ENCODE results near the gene ZNF407. TPM values are rescaled to one million over a fixed set of nuclear protein-coding genes. Genes with fewer than 3 reads are reported as not detected.

The ZNF407 gene
- total RNA-seq, 1 donor from 2014 or later: 7.0 TPM

DNA sequence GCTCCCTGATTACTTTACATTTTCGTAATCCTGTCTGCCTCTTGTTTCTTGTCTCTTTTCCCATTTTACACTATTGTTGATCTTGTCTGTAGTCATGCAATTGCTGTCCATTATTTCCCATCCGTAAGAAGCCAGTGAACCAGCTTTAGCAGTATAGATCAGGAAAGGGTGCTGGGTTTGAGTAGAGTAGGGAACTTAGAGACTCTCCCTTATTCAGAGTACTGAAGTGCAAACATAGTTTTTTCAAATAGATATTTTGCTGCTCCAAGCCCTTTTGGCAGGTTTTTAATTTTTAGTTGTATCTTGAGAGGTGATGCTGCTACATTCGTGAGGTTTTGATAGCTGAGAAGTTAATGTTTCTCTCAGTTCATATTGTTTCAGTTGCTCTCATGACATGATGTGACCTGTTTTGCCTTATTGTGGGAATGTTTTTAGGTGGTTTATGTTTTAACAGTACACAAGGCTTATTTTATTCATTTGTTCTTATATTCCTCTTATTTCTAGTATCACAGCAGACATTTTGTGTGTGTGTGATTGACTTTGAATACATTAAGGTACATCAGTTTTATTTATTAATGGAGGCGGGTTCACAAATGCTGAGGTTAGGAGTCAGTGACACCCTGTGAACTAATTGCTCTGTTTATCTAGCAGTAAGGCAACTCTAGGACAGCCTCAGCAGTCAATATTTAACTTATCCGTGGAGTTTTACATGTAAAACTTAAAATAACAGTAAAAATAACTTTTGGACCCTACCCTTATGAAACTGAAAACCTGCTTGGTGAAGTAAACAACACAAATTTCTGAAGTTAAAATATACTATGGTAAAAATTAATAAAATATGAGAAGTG lies 118.4 kb downstream of the ZNF407 start:
- no peak for DNase-seq (ENCODE audit: low read depth)

DNA sequence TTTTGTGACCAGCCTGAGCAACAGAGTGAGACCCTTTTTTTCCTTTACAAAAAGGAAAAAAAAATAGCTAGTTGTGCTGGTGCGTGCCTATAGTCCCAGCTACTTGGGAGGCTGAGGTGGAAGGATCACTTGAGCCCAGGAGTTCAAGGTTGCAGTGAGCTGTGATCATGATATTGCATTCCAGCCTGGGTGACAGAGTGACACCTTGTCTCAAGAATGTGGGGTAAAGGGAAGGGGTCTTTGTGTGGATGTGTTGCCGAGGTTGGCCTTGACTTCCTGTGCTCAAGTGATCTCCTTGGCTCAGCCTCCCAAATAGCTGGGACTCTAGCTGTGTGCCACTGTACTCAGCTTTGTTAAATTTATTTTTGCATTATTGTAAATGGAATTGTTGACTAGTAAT lies 120.6 kb downstream of the ZNF407 start:
- no peak for DNase-seq (ENCODE audit: low read depth)

DNA sequence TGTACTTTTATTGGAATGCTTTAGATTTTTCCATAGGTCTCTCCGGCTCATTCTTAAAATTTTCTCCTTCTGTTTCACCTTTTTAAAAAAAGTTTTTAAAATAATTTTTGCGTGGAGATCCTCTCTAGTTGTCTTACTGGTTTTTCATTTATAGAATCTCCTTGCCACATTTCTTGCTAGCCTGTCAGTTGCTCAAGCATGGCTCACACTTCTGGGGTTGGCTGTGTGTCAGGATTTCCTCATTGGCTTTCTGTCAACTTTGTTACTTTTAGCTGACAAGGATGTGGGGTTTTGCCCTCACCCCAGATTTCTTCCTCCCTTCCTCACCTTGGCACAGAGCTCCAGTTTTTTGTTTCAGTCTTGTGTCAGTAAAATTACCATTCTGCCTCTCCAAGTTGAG lies 124.6 kb downstream of the ZNF407 start:
- peak; percentile 22 for DNase-seq (ENCODE audit: low read depth)

DNA sequence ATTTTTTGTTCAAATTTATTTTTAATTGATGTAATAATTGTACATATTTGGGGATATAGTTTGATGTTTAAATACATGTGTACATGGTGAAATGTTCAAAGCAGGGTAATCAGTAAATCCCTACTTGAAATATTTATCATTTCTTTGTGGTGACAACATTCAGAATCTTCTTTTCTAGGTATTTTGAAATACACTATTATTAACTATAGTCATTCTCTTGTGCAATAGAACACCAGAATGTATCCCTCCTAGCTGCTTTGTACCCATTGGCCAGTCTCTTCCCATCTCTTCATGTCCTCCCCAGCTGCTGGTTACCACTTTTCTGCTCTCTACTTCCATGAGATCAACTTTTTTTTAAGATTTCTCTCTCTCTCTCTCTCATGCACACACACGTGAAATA lies 126.5 kb downstream of the ZNF407 start:
- no peak for DNase-seq (ENCODE audit: low read depth)

DNA sequence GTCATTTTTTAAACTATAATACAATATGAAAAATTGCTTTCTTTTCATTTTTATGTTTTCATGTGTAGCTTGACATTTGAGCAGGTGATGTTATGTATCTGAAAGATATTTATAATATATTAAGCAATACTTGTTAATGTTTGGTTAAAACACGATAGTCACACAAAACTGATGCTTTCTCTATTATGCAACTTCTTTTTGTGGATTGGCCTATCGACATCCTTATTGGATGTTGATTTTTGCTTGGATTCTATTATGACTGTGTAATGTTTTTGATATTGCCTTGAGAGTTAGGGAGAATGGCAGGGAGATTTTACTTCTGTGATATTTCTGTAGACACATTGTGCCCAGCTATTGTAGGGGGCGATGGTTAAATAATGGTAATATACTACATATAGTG lies 128.0 kb downstream of the ZNF407 start:
- no peak for DNase-seq (ENCODE audit: low read depth)

DNA sequence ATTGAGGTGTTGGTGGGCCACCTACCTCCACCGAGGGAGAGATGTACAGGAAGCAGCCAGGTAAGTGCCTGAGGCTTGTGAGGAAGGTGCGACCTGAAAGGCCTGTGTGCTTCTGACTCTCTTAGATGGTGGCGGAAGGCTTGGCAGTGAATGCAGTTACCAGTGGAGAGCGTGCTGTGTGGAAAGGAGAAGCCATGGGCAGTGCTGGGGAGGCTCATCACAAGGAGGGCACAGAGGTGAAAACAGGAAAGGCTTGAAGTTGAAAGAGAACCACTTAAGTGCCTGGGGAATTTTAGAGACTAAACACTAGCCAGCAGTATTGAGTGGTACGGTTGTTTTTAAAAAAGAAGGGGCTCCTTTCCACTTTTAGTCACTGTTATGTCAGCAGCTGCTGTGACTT lies 130.9 kb downstream of the ZNF407 start:
- no peak for DNase-seq (ENCODE audit: low read depth)

DNA sequence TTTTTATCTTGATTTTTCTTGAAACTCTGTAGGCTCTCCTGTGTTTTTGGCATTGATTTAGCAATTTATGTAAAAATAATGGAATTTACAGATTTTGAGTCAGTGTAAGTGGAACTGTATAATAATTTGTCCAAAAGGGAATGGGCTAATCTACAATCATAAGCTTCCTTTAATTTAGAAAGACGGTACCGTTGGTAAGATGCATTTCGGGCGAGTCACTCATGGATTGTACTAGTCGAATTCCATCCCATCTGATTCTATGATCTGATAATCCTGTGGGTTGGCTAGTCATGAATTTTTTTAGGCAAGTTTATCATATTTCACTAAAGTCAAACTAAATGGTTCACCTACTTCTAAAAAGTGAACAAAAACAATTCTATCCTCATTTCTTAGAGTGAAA lies 133.4 kb downstream of the ZNF407 start:
- peak; percentile 53 for DNase-seq (ENCODE audit: low read depth)

DNA sequence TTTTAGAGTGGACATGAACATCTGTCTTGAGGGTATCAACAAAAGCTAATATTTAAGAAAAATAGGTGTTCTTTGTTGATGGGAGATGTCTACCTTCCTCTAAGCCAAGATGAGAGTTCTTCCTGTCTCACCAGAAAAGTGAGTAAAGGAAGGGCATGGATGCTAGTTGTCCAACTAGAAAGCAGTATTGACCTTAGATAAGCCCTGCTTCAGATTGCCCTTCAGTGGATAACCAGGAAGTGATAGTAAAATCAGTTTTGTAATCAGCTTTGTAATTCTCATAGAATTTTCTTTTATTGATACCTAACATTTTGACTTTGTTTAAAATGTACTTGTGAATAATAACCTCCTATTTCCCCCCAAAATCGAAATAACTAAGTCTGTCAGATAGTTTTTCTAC lies 134.7 kb downstream of the ZNF407 start:
- no peak for DNase-seq (ENCODE audit: low read depth)

DNA sequence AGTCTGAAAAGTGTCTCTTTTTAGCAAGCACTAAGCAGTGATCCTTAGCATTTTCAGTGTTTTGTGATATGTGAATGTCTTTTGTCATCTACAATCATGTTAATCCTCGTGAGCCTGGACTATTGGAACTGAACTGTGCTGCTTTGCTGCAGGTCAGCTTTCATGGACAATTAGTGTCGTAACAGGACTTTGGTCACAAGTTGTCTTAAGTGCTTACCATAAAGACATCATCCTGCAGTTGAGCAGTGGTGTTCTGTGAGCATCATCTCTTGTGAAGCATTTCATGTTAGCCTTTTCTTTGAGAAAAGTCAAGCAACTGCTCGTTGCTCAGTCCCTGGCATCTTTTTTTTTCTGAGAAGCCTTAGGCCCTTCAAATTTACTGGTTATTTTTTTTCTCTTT lies 135.9 kb downstream of the ZNF407 start:
- no peak for DNase-seq (ENCODE audit: low read depth)

DNA sequence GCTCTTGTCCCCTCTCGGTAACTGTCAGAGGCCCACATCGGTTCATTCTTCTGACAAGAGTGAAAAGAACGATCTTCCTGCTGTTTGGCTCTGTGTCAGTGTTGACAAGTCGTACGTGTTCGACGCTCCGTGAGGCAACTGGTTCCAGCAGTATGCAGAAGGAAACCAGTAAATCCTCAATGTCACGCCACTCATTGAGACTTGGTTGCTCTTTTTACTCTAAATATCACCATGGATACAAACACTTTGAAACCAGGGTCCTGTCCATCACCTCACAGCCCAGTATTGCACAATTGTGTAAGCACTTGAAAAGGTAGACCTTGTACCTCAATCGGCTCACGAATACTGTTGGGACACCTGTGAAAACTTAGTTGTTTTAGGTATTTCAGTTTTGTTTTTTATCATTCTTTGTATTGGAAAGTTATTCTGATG lies 136.4 kb downstream of the ZNF407 start:
- DNase-seq (ENCODE audit: low read depth): no peak

DNA sequence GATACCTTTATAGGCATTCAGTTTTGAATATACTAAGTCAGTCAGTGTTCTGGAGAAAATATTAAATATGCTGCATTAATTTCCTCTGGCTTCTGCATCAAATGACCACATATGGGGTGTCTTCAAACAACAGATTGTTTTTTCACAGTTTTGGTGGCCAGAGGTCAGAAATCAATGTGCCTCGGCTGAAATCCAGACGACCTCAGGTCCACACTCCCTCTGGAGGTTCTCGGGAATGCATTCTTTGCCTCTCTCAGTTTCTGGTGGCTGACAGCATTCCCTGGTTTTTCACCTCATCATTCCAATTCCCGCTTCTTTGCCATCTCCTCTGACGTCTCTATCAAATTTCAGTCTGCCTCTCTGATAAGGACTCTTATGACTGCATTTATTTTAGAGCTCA lies 142.3 kb downstream of the ZNF407 start:
- no peak for DNase-seq (ENCODE audit: low read depth)

DNA sequence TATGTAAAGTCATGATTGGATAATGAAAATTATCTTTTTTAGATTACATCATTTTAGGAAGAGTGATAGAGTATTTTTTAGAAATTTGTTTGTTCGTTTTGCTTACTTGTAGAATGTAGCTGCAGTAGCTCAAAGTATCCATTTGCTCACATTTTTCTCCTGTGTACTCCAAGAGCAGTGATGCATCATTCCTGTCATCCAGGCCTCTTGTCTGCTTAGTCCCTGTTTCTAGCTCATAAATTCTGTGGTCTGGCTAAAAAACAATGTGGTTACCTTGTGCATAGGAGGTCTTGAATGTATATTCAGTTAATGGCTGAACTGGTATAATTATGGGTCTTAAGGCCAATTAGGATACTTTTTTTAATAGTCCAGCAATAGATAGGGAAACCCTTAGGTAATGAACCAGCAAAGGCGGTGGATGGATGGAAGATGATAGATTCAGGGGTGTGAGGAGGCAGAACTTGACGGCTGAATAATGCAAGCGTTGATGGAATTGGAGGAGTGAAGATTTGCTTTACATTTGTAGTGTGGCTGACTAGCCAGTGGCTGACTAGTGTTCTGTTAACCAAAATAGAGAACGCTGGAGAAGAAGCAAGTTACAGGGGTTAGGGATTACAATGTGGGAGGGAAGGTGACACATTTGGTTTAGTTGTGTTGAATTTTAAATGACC lies 145.0 kb downstream of the ZNF407 start:
- DNase-seq (ENCODE audit: low read depth): no peak

DNA sequence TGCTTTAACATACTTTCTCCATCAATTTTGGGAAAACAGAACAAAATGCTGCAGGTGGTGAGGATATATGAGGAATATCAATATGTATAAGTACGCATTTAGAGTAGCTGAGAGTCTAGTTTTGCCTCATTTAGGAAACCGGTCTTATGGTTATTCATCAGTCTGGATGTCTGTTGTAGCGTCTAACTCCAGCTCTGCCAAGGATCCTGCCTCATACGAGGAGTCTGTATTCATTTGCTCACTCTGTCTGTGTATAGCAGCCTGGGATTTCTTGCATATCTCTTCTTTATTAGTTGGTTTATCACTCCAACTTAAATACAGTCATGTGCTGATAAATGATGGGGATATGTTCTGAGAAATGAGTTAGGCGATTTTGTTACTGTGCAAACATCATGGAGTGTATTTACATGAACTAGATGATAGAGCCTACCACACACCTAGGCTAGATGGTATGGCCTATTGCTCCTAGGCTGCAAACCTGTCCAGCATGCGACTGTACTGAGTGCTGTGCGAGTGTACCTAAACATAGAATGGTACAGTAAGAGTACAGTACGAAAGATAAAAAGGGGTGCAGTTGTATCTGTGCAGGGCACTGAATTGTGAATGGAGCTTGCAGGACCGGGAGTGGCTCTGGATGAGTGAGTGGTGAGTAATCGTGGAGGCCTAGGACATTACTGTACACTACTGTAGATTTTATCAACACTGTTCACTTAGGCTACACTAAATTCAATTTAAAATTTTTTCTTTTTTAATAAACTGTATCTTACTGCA lies 148.1 kb downstream of the ZNF407 start:
- peak; percentile 52 for DNase-seq (ENCODE audit: low read depth)

DNA sequence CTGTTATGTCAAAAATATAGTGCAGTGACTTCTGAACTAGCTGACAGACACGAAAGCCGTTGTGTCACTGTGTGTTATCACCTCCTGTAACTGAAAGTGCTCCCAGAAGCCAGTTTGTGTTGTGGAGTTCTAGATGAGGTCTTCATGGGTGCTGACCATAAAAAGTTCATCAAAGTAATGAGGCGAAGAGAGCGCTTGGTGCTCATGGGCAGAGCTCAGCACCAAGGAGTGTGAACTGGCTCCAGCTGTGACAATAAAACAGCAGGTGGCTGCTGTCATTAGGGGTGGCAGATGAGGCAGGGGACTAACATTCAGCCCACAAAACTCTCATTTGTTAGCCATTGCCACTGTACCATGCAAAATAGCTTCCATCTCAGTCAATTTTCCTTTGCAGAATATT lies 151.1 kb downstream of the ZNF407 start:
- peak; percentile 44 for DNase-seq (ENCODE audit: low read depth)

DNA sequence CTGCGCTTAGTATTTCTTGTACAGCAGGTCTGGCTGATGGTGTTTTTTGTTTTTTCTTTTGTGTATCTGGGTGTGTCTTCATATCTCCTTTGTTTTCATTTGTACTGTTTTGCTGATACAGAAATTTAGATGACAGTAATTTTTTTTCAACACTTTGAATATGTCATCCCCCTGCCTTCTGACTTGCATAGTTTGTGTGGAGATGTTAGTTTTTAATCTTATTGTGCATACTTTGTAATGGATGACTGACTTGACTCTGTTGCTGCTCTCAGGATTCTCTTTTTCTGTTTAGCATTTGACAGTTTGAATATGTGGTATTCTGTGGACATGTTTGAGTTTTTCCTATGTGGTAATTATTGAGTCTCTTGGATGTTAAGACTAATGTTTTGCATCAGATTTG lies 161.3 kb downstream of the ZNF407 start:
- DNase-seq (ENCODE audit: low read depth): no peak

DNA sequence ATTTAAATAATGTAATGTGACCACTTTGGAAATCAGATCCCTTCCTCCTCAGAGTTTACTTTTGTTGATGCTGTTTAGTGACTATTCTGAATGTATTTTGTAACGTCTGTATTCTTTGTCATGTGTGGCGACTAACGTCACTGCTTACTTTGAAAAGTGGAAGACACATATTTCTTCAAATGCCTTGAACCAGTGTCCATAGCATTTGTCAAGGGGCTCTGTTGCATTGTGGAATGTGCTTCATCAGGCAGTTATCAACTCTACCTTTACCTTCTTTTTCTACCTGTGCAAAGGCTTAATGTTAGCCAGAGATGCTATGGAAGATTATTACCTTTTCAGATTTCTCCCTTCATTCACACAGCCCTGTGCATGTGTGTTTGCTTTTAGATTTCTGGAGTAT lies 162.4 kb downstream of the ZNF407 start:
- DNase-seq (ENCODE audit: low read depth): no peak

DNA sequence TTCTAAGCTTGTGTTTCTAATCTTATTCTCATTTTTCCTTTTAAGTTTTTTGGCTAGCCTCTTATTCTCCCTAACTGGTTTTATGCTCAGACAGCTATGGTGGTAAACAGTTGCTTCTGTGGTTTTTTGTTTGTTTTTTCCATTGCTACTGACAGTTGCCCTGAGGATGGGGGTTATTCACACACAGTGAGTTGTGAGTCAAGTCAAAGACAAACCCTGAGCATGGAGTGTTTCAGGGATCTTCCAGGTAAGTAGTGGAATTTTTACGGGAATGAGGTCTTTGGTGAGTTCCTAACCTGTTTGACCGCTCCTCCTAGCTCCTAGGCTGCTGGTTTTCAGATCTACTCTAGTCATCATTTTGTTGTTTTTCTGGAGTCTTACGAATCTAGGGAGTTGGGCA lies 162.8 kb downstream of the ZNF407 start:
- peak; percentile 27 for DNase-seq (ENCODE audit: low read depth)

DNA sequence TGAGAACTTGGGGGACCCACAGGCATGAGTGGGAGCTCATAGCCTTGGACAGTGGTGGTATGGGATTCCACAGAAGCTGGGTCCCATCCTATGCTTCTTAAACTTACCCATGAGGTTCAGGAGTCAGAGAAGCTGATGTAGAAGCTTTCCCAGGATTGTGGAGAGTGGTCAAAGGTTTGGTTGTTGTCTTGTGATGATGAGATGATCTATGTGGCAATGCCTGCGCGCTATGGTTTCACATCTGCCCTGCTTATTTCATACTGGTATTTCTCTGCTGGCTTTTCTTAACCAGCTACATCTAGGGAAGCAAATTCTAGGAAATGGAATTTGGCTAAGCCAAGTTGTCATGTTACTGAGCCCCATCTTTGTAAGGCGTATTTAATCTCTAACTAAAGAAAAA lies 168.6 kb downstream of the ZNF407 start:
- DNase-seq (ENCODE audit: low read depth): no peak

DNA sequence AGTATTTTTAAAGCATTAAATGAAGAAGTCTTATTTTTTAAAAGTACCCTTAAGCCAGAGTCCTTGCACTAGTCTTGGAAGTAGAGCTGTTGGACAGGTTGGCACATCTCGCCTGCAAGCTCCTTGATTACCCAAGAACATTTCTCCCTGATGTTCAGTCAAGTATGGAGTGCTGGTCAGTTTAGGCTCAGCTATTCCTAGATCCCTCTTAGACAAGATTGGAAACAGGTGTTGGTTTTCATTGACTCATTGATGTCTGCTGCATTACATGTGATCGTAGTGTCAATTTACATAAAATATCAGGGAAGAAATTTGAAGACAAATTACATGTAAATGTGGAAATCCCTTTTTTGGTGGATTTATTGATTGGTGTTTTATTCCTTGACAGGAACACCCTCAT lies 170.4 kb downstream of the ZNF407 start:
- peak; percentile 43 for DNase-seq (ENCODE audit: low read depth)

DNA sequence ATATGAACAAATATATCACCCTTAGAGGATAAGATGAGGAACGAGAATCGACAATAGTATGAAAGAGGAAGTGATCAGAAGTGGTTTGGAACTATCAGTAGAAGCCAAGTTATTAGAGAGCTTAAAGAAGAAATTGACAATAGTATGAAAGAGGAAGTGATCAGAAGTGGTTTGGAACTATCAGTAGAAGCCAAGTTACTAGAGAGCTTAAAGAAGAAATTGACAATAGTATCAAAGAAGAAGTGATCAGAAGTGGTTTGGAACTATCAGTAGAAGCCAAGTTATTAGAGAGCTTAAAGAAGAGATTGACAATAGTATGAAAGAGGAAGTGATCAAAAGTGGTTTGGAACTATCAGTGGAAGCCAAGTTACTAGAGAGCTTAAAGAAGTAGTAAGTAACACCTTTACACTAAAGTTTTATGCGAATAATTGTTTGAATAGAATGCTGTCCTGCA lies 175.5 kb downstream of the ZNF407 start:
- DNase-seq (ENCODE audit: low read depth): no peak

DNA sequence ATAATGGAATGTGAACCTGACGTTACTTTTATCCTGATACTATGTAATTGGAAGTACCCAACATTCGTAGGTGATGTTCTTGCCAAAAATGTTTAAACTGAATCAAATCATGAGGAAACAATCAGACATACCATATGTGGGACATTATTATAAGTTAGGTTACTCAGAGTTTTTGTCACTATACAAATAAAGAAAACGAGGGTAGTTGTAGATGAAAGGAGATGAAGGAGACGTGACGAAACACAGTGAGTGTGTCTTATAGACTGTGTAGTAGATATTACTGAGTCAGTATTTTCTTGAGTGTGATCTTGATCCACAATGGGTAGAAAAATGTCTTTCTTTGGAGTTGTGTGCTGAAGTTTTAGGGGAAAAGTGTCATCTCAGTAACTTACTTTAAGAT lies 176.8 kb downstream of the ZNF407 start:
- DNase-seq (ENCODE audit: low read depth): no peak

DNA sequence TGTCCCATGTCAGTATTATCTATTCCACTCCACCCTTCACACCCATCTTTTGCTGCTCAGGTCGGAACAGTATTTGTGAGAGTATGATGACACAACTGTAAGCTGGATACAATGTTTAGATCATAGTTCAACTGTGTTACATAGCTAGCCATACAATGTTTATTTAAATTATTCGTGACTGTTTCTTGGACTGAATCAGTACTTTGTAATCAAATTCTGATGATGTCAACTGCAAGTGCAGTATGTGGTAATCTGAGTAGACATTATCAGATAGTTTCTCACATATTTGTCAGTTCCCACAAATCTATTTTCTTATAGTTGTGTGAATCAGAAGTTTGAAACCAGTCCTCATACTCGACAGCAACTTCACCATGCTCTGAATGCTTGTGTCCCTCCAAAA lies 177.6 kb downstream of the ZNF407 start:
- no peak for DNase-seq (ENCODE audit: low read depth)

Measured in myocyte (in vitro differentiated cells).